GM13976 (cell line): Measurements from ENCODE around the gene ZFHX3.

Source experiments
- DNase-seq: peaks from one replicate; pipeline ENCODE4 v3.0.0; 2012; ENCODE audit warnings: low spot score
- CTCF ChIP-seq: IDR thresholded peaks from 2 replicates; pipeline ENCODE4 v1.5.1; 2012; ENCODE audit warnings: borderline replicate concordance, mild to moderate bottlenecking; ENCODE audit not compliant: insufficient read depth; ENCODE audit errors: extremely low read depth, missing control alignments, control extremely low read depth
- in situ Hi-C: fragments of 300-500 bp; cut with MboI; formaldehyde crosslinking; loops from one replicate; pipeline ENCODE4 v1.12.0; 2022; ENCODE audit warnings: low sequenced_read_pairs, mixed read lengths, inconsistent platforms; ENCODE audit not compliant: unreplicated experiment

The ZFHX3 gene

GRCh38 chr16:73046849-73047214 is 1.1 kb downstream of the ZFHX3 start:
- TF ChIP-seq CTCF, result no peak
- in situ Hi-C loops, result loop anchor here (25.0 kb wide), 1 partner anchor 385 kb away; no protein-coding TSS in a partner anchor
- DNase-seq, result no peak

GRCh38 chr16:73046202-73046848 is 1.6 kb downstream of the ZFHX3 start:
- in situ Hi-C loops, result loop anchor here (25.0 kb wide), 1 partner anchor 384 kb away; no protein-coding TSS in a partner anchor
- TF ChIP-seq CTCF, result no peak
- no peak for DNase-seq

GRCh38 chr16:73043828-73044467 is 4.0 kb downstream of the ZFHX3 start:
- no peak for TF ChIP-seq CTCF
- in situ Hi-C loops, result loop anchor here (25.0 kb wide), 1 partner anchor 382 kb away; no protein-coding TSS in a partner anchor
- DNase-seq, result no peak

- DNase-seq, result no peak
- in situ Hi-C loops, result loop anchor here (25.0 kb wide), 1 partner anchor 381 kb away; no protein-coding TSS in a partner anchor
- TF ChIP-seq CTCF, result no peak
These were observed 5.1 kb downstream of the ZFHX3 start for GRCh38 chr16:73042807-73043206.

- no peak for TF ChIP-seq CTCF
- no peak for DNase-seq
- in situ Hi-C loops, result loop anchor here (25.0 kb wide), 1 partner anchor 379 kb away; no protein-coding TSS in a partner anchor
These were observed 6.3 kb downstream of the ZFHX3 start for GRCh38 chr16:73041676-73042075.

- in situ Hi-C loops, result loop anchor here (25.0 kb wide), 1 partner anchor 379 kb away; no protein-coding TSS in a partner anchor
- TF ChIP-seq CTCF, result no peak
- no peak for DNase-seq
These were observed 7.1 kb downstream of the ZFHX3 start for GRCh38 chr16:73040735-73041402.
